GM23248 (cell line): ENCODE data around the gene GNPTG.

Source experiments
- EZH2 ChIP-seq: fragments of 200-600 bp; sonication (generic); IDR thresholded peaks from 2 replicates; pipeline ENCODE4 v1.6.1; 2018; ENCODE audit warnings: antibody characterized with exemption, mild to moderate bottlenecking; ENCODE audit not compliant: insufficient read depth, poor library complexity, severe bottlenecking
- EZH2phosphoT487 ChIP-seq: fragments of 200-600 bp; sonication (generic); IDR thresholded peaks from 2 replicates; pipeline ENCODE4 v1.6.1; 2018; ENCODE audit warnings: antibody characterized with exemption, moderate library complexity, mild to moderate bottlenecking, low read depth; ENCODE audit not compliant: insufficient read depth

DNA sequence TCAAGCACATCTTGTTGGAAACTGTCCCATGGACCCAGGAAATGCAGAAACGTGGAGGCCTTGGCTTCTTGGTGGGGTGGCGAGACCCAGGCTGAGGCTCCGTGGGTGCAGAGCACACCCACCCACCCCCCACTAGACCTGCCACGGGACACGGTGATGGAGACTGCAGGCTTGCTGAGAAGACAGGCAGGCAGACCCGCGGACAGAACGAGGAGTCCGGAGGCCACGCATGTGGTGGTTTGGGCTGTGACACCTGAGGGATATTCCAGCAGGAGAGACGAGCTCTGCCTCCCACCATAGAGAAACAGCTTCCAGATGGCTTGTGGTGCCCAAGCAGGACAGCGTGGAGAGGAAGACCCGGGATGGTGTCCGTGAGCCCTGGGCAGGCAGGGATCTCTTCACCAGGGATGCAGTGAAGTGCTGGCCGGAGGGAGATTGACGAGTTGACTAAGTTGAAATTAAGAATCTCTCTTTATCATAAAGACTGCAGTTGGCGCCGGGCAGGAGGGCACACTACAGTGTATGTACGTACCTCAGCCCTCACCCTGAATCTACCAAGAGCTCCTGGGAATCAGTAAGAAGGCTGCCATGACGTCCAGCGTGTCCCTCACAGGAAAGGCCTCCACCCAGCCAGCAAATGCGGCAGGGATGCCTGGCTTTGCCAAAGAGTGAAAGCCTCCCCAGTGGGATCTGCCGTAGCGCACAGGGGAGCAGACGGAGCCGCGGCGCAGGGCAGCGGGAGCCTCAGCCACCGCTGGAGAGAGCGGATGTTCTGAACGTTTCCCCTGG lies 34.1 kb upstream of the GNPTG start:
- TF ChIP-seq EZH2 (no peak), EZH2phosphoT487 (no peak)
